Nephron (organoid): ENCODE results near the gene HDDC3.
"Not testable (repeated sequence)": the region's sequence is repeated elsewhere in the genome, so short reads cannot be mapped to it uniquely, and the experiment has no call there.

ENCODE experiments used
- H3K27ac Mint-ChIP-seq, 3 experiments: 2 replicates each; pipeline ENCODE4 v1.8.0; 2020; ENCODE audit warnings: mixed read lengths in 3 of 3, mild to moderate bottlenecking in 2 of 3, moderate library complexity in 1 of 3
- H3K27me3 Mint-ChIP-seq: 2 replicates; pipeline ENCODE4 v1.8.0; 2021; ENCODE audit warnings: low read depth, mild to moderate bottlenecking, moderate library complexity, mixed read lengths
- H3K36me3 Mint-ChIP-seq: 2 replicates; pipeline ENCODE4 v1.8.0; 2020; ENCODE audit warnings: low read depth, mixed read lengths
- H3K4me1 Mint-ChIP-seq: 2 replicates; pipeline ENCODE4 v1.8.0; 2020; ENCODE audit warnings: mixed read lengths
- H3K4me3 Mint-ChIP-seq, 3 experiments: 2 replicates each; pipeline ENCODE4 v1.8.0; 2020; ENCODE audit warnings: mild to moderate bottlenecking in 3 of 3, mixed read lengths in 3 of 3, moderate library complexity in 2 of 3
- H3K9me3 Mint-ChIP-seq: 2 replicates; pipeline ENCODE4 v1.8.0; 2020; ENCODE audit warnings: mixed read lengths
- TF ChIP-seq, protein P1 (sequence below), 3 experiments: fragments of 200-600 bp; sonication (generic); IDR thresholded peaks; one replicate each; pipeline ENCODE4 v1.5.0; 2021; ENCODE audit warnings: antibody characterized with exemption in 3 of 3; ENCODE audit not compliant: unreplicated experiment in 3 of 3

HDDC3 gene

DNA sequence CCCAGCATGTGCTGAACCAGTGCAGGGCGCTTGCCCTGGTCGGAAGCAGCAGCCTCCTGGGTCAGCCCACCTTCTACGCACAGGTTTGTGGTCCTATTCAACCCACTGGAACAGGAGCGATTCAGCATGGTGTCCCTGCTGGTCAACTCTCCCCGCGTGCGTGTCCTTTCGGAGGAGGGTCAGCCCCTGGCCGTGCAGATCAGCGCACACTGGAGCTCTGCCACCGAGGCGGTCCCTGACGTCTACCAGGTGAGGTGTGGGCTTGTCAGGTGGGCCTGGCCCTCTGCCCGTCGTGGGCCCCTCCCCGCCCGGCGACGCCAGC is 21.1 kb downstream of the HDDC3 start:
- Mint-ChIP-seq H3K27ac (no peak overlapping the region), H3K36me3 (peaks cover 32% of the 10 kb centered on the region), H3K9me3 (no peaks in the 10 kb centered on the region), H3K27me3 (no peaks in the 10 kb centered on the region), H3K4me3 (no peak overlapping the region), H3K4me1 (peaks cover 12% of the 10 kb centered on the region)
- TF ChIP-seq, protein P1, sequence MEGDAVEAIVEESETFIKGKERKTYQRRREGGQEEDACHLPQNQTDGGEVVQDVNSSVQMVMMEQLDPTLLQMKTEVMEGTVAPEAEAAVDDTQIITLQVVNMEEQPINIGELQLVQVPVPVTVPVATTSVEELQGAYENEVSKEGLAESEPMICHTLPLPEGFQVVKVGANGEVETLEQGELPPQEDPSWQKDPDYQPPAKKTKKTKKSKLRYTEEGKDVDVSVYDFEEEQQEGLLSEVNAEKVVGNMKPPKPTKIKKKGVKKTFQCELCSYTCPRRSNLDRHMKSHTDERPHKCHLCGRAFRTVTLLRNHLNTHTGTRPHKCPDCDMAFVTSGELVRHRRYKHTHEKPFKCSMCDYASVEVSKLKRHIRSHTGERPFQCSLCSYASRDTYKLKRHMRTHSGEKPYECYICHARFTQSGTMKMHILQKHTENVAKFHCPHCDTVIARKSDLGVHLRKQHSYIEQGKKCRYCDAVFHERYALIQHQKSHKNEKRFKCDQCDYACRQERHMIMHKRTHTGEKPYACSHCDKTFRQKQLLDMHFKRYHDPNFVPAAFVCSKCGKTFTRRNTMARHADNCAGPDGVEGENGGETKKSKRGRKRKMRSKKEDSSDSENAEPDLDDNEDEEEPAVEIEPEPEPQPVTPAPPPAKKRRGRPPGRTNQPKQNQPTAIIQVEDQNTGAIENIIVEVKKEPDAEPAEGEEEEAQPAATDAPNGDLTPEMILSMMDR (IDR thresholded peaks at IDR 0.05; ENCODE audit: unreplicated experiment in 3 of 3), result no peak

DNA sequence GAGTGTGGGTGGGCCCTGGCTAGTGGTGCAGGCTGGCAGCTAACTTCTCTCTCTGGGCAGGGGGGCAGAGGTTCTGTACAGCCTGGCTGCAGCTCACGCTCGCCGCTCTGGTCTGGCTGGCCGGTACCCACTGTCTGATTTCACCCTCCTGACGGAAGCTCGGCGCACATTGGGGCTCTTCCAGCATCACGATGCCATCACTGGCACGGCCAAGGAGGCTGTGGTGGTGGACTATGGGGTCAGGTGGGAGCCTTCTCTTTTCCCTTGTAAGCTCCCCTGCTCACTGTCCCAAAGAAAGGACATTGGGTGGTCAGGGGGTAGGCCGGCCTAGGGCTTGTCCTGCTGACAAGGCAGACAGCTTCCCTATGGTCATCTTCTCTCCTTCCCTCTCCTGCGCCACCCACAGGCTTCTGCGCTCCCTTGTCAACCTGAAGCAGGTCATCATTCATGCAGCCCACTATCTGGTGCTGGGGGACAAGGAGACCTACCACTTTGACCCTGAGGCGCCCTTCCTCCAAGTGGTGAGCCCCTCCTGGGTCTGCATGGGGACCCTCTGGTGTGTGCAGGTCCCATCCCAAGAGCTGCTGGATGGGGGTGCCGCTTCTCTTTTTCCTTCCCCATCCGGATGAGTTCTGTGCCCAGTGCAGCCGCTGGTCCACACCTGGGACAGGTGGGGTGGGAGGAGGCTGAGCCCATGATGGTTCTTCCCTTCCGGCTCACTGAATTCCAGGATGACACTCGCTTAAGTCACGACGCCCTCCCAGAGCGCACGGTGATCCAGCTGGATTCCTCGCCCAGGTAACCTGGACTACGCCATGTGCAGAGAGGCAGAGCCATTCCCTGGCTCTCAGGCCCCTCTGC is 21.7 kb downstream of the HDDC3 start:
- no peaks in the 10 kb centered on the region for H3K9me3 Mint-ChIP-seq
- H3K36me3 Mint-ChIP-seq, result peaks cover 37% of the 10 kb centered on the region
- TF ChIP-seq, protein P1 (IDR thresholded peaks at IDR 0.05; ENCODE audit: unreplicated experiment in 3 of 3), result no peak
- no peak overlapping the region for H3K4me3 Mint-ChIP-seq
- H3K27me3 Mint-ChIP-seq, result no peaks in the 10 kb centered on the region
- no peak overlapping the region for H3K27ac Mint-ChIP-seq
- H3K4me1 Mint-ChIP-seq, result peaks cover 9% of the 10 kb centered on the region

DNA sequence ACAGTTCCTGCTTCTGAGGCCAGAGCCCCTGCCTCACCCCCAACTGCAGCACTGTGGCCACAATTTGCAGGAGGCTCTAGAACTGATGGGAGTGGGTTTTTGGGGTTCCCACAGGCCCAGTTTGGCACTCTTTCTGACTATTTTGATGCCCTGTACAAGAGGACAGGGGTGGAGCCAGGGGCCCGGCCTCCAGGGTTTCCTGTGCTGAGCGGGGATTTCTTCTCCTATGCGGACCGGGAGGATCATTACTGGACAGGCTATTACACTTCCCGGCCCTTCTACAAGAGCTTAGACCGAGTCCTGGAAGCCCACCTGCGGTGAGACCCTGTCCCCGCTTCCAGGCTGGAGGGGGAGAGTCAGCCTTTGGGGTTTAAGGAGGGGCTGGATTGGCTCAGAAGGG is 22.4 kb downstream of the HDDC3 start:
- Mint-ChIP-seq H3K4me3 (no peak overlapping the region), H3K36me3 (peaks cover 38% of the 10 kb centered on the region), H3K9me3 (no peaks in the 10 kb centered on the region), H3K4me1 (peaks cover 2% of the 10 kb centered on the region), H3K27me3 (no peaks in the 10 kb centered on the region), H3K27ac (no peak overlapping the region)
- TF ChIP-seq, protein P1 (IDR thresholded peaks at IDR 0.05; ENCODE audit: unreplicated experiment in 3 of 3), result no peak

DNA sequence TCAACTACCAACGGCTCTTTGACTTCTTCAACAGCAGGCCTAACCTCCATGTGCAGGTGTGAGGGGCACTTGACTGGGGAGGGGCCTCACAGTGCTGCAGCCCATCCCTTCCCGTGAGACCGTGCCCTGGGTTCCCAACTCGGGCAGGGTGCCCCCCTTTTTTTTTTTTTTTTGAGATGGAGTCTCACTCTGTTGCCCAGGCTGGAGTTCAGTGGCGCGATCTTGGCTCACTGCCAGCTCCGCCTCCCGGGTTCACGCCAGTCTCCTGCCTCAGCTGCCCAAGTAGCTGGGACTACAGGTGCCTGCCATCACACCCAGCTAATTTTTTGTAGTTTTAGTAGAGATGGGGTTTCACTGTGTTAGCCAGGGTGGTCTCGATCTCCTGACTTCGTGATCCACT is 22.9 kb downstream of the HDDC3 start:
- not testable (repeated sequence) for H3K9me3 Mint-ChIP-seq, H3K27me3 Mint-ChIP-seq, H3K4me3 Mint-ChIP-seq, H3K27ac Mint-ChIP-seq, H3K4me1 Mint-ChIP-seq
- peaks cover 38% of the 10 kb centered on the region for H3K36me3 Mint-ChIP-seq

DNA sequence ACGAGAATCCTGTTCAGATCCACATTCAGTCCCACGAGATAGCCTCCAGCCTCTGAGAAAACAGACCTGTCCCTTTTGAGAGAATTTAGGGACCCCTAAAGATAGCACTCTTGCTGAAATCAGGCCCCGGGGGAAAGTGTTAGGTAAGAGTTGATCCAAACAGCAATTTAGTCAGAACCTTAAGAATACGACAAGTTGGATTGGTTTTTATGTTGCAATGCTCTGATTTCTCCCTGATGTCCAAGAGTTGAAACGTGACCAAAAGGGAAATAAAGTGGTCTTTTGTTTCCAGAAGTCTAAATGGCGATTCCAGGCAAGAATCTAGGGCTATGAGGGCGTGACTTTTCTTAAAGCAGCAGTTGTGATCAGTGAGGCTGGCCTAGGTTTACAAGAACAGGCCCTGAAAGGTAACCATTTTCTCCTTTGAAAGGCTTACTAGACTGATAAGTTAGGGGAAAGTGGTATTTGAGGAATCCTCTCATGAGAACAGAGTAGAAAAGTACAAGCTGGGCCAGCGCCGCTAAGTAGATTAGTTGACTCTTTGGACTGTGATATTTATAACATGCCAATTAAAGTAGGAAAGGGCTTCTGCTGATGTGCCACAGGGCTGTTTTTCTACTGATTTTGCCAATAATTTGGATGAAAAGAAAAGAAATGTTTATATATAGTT is 24.4 kb downstream of the HDDC3 start:
- Mint-ChIP-seq H3K4me3 (no peak overlapping the region), H3K36me3 (peaks cover 34% of the 10 kb centered on the region), H3K27me3 (no peaks in the 10 kb centered on the region), H3K9me3 (no peaks in the 10 kb centered on the region), H3K4me1 (no peaks in the 10 kb centered on the region), H3K27ac (no peak overlapping the region)
- TF ChIP-seq, protein P1 (IDR thresholded peaks at IDR 0.05; ENCODE audit: unreplicated experiment in 3 of 3), result no peak

DNA sequence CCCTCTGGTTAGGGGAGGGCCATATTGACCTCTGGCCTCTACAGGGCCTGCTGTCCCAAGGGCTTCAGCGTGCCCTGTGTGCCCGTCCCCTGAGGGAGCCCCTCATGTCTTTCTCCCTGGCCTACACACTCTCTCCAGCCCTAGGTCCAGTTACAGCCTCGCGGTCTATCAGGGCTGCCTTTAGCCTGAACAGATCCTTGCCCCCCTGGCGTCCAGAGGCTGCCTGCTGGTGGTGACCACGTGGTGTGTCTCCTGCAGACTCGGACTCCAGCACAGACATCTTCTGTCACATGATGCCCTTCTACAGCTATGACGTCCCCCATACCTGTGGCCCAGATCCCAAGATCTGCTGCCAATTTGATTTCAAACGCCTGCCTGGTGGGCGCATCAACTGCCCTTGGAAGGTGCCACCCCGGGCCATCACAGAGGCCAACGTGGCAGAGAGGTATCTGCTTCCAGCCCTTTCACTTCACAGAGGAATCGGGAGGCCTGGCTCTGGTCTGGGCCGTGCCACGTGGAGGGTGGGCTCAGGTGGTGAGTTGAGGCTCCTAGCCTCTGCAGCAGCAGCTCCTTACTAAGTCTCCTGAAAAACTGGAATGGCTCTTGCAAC is 25.2 kb downstream of the HDDC3 start:
- no peaks in the 10 kb centered on the region for H3K27me3 Mint-ChIP-seq
- TF ChIP-seq, protein P1 (IDR thresholded peaks at IDR 0.05; ENCODE audit: unreplicated experiment in 3 of 3), result no peak
- H3K27ac Mint-ChIP-seq, result no peak overlapping the region
- H3K4me1 Mint-ChIP-seq, result peaks cover 1% of the 10 kb centered on the region
- H3K9me3 Mint-ChIP-seq, result no peaks in the 10 kb centered on the region
- no peak overlapping the region for H3K4me3 Mint-ChIP-seq
- peaks cover 32% of the 10 kb centered on the region for H3K36me3 Mint-ChIP-seq
